ENCODE results near the gene EXTL2. TPM values are rescaled to one million over a fixed set of nuclear protein-coding genes. Genes with fewer than 3 reads are reported as not detected.

The EXTL2 gene
- total RNA-seq, 4 donors from 2014 or later, result 1.6 to 9.1 (median 8.5) TPM

Other genes starting within 250 kb of the EXTL2 start
- gene VCAM1, start 175.1 kb downstream of the EXTL2 start, total RNA-seq, result 1 to 10 TPM in 3 of 4 donors, under 1 TPM in 1; 0.88 to 9.1 (median 2.7) TPM
- 10 to 100 TPM; 18.2 to 28.5 (median 24.2) TPM for gene SLC30A7, start 1.2 kb upstream of the EXTL2 start, total RNA-seq
- gene DPH5, start 130.9 kb upstream of the EXTL2 start, total RNA-seq, result 10 to 100 TPM in 2 of 4 donors, 1 to 10 TPM in 2; 3.0 to 26.4 (median 8.5) TPM

Data from Peyer's patch (tissue), 4 donors.